22Rv1 (cell line): ENCODE results near the gene PJA1.

Source experiments
- H3K27ac ChIP-seq: fragments of 450-650 bp; 2 replicates; pipeline ENCODE4 v1.5.1; 2017
- ZFX ChIP-seq: fragments of 450-650 bp; IDR thresholded peaks from 2 replicates; pipeline ENCODE4 v1.6.1; 2017; ENCODE audit warnings: antibody characterized with exemption, borderline replicate concordance
- TF ChIP-seq, protein P1 (sequence below): fragments of 450-650 bp; IDR thresholded peaks from 2 replicates; pipeline ENCODE4 v1.5.1; 2017; ENCODE audit warnings: mild to moderate bottlenecking

Gene PJA1

DNA sequence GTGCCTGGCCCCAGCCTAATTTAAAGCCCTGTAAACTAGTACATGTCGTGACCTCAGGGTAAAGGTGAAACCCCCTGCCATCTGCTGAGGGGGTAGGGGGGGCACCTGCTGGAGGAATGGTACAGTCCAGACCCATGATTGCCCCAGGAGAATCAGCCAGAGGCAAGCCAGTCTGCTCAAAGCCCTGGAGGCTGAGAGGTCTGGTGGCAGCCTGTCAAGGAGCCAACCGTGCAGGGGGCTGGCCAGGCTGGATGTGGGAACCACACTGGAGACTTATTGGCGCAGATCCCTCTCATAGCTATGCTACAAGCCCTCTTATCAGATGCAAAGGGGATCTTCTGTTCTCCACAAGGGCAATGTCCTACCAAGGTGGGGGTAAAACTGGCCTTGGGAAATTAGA, 31.4 kb upstream of the PJA1 start:
- TF ChIP-seq ZFX: no peak
- TF ChIP-seq, protein P1, sequence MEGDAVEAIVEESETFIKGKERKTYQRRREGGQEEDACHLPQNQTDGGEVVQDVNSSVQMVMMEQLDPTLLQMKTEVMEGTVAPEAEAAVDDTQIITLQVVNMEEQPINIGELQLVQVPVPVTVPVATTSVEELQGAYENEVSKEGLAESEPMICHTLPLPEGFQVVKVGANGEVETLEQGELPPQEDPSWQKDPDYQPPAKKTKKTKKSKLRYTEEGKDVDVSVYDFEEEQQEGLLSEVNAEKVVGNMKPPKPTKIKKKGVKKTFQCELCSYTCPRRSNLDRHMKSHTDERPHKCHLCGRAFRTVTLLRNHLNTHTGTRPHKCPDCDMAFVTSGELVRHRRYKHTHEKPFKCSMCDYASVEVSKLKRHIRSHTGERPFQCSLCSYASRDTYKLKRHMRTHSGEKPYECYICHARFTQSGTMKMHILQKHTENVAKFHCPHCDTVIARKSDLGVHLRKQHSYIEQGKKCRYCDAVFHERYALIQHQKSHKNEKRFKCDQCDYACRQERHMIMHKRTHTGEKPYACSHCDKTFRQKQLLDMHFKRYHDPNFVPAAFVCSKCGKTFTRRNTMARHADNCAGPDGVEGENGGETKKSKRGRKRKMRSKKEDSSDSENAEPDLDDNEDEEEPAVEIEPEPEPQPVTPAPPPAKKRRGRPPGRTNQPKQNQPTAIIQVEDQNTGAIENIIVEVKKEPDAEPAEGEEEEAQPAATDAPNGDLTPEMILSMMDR: no peak
- H3K27ac ChIP-seq: no peak overlapping the region

- H3K27ac ChIP-seq: no peak overlapping the region
- TF ChIP-seq, protein P1: no peak
- no peak for TF ChIP-seq ZFX
These were observed 30.6 kb upstream of the PJA1 start for GRCh38 chrX:69195810-69196209.

- TF ChIP-seq ZFX: no peak
- TF ChIP-seq, protein P1: no peak
- no peak overlapping the region for H3K27ac ChIP-seq
These were observed 29.9 kb upstream of the PJA1 start for GRCh38 chrX:69195192-69195591.

DNA sequence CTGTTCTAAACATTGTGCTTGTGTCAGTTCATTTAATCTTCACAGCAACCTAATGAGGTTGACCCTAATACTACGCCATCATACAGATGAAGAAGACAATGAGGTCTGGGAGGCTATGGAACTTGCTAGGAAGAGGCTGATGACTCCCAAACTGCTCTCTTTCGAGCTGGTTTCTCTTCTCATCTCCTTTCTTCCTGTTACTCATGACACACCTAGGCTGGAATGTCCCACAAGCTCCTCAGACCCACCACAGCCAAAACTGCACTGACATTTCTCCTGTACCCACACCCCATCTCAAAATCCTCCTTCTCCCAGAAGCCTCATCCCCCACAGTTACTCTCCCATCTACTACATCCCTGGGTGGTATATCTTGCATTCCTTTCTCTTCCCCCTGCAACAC, 27.4 kb upstream of the PJA1 start:
- TF ChIP-seq, protein P1: no peak
- TF ChIP-seq ZFX: no peak
- no peak overlapping the region for H3K27ac ChIP-seq

DNA sequence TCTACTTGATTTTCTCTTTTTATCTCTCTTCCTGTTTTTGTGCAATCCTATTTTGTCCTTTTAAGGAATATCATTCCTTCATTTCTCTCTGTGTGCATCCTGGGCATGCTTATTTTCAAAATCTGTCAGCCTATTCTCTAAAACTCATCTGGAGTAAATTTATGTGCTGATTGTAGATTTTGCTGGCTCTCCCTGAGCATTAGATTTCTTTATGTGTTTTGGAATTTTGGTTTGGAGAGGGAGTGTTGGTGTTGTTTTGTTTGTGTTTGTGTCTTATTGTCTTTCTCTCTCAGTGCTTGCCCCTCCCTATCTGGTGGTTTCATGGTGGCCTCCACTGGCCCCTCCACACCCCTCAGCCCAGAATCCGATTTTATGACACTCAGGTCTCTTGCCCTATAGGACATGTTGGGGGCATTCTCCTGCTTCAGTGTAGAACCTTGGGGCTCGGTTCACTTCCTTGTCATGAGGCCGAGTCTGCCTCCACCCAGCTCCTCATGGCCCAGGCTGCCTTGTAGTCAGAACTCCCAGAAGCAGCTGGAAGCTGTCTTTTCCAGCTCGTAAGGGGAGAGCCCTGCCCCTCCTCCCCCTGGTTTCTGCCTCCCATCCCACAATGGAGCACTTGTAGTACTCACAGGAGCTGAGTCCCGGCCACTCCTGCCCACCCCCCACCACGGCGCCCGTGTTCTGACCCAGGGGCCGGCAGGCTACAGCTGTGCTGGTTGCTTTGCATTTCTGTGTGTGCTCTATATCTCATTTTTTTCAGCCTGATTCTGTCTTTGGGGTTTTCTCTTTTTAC, 24.5 kb upstream of the PJA1 start:
- H3K27ac ChIP-seq: no peak overlapping the region
- TF ChIP-seq, protein P1: no peak
- TF ChIP-seq ZFX: no peak

GRCh38 chrX:69186651-69187050, 21.4 kb upstream of the PJA1 start:
- TF ChIP-seq, protein P1: no peak
- TF ChIP-seq ZFX: no peak
- H3K27ac ChIP-seq: no peak overlapping the region

DNA sequence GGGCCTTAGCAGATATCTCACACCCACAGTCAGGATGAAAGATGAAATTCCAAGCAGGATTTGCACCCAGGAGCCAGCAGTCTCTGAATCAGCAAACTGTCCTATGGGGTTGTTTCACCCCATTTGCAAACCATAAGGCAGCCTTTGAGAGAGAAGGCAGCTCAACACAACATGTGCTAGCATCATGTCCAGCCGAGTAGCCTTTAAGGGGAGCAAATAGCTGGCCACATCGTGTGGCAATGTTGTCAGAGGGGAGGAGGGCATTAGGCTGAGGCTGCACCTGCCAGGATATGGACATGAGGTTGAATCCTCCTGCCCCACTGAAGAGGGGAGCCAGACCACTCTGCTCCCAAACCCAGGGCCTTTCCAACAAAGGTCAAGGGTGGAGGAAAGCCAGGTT, 20.6 kb upstream of the PJA1 start:
- TF ChIP-seq, protein P1: no peak
- no peak for TF ChIP-seq ZFX
- H3K27ac ChIP-seq: no peak overlapping the region
